Colonic mucosa (tissue), 4 donors: ENCODE data around the gene KCNG2. TPM values are rescaled to one million over a fixed set of nuclear protein-coding genes. Genes with fewer than 3 reads are reported as not detected.

ENCODE experiments used
- DNase-seq: peaks from one replicate; pipeline ENCODE4 v3.0.0-alpha.2; 2020
- H3K27ac ChIP-seq: fragments of 200-600 bp; one replicate; pipeline ENCODE4 v1.8.0; 2021
- H3K27me3 ChIP-seq: fragments of 200-600 bp; one replicate; pipeline ENCODE4 v1.8.0; 2021
- H3K36me3 ChIP-seq: fragments of 200-600 bp; one replicate; pipeline ENCODE4 v1.8.0; 2021
- H3K4me1 ChIP-seq: fragments of 200-600 bp; one replicate; pipeline ENCODE4 v1.8.0; 2021; ENCODE audit warnings: mild to moderate bottlenecking
- H3K4me3 ChIP-seq: fragments of 200-600 bp; one replicate; pipeline ENCODE4 v1.8.0; 2021
- H3K9ac ChIP-seq, 2 donors: one replicate each; pipeline ENCODE4 v1.7.0; 2013; ENCODE audit warnings: control low read depth in 2 of 2, low read depth in 2 of 2, low read length in 2 of 2
- H3K9me3 ChIP-seq: fragments of 200-600 bp; one replicate; pipeline ENCODE4 v1.8.0; 2021
- CTCF ChIP-seq: fragments of 200-600 bp; IDR thresholded peaks from one replicate; pipeline ENCODE4 v1.8.0; 2022; ENCODE audit warnings: antibody characterized with exemption, mild to moderate bottlenecking
- intact Hi-C: fragments of 100-400 bp; cut with DNase I; formaldehyde crosslinking; loops from one replicate; pipeline ENCODE4 v1.14.1; 2022
- total RNA-seq, 2 donors: library from RNA; stranded (reverse); fragmentation: NEBNext Ultra II Directional in 1 of 2; extraction: Animal tissue kit (Norgen Biotek cat#: 25700) in 1 of 2; gene quantifications; one replicate each; pipeline ENCODE4 v1.2.1, GENCODE V29; 2021
- donor health status: healthy.
- donor health status: DM: no; HTN: no; CAD: no.
- donor health status: DM: no; HTN: no; CAD: no.

Gene KCNG2
- total RNA-seq, 2 donors from 2014 or later: 0.32 TPM; not detected in 1

GRCh38 chr18:79788734-79789085 is 9.0 kb upstream of the KCNG2 start:
- peaks cover 12% of the 10 kb centered on the region for H3K27me3 ChIP-seq
- no peaks in the 10 kb centered on the region for H3K36me3 ChIP-seq
- intact Hi-C loops: no loop called here

GRCh38 chr18:79789091-79789891 is 8.4 kb upstream of the KCNG2 start:
- peaks cover 12% of the 10 kb centered on the region for H3K27me3 ChIP-seq
- no peaks in the 10 kb centered on the region for H3K9me3 ChIP-seq
- no peaks in the 10 kb centered on the region for H3K36me3 ChIP-seq
- no peaks in the 10 kb centered on the region for H3K4me1 ChIP-seq
- no peak for DNase-seq
- H3K27ac ChIP-seq: no peak overlapping the region
- H3K9ac ChIP-seq: no peak overlapping the region
- no peak for TF ChIP-seq CTCF
- H3K4me3 ChIP-seq: no peak overlapping the region
- intact Hi-C loops: no loop called here

More at GRCh38 chr18:79788734-79789085, 9.0 kb upstream of the KCNG2 start:
- no peaks in the 10 kb centered on the region for H3K9me3 ChIP-seq
- no peak for DNase-seq
- no peak overlapping the region for H3K4me3 ChIP-seq
- no peak for TF ChIP-seq CTCF
- H3K27ac ChIP-seq: no peak overlapping the region
- H3K4me1 ChIP-seq: no peaks in the 10 kb centered on the region
- no peak overlapping the region for H3K9ac ChIP-seq

GRCh38 chr18:79789901-79790890 is 7.5 kb upstream of the KCNG2 start:
- peaks cover 12% of the 10 kb centered on the region for H3K27me3 ChIP-seq

GRCh38 chr18:79790996-79791972 is 6.5 kb upstream of the KCNG2 start:
- no peak overlapping the region for H3K27ac ChIP-seq

More at GRCh38 chr18:79789901-79790890, 7.5 kb upstream of the KCNG2 start:
- Histone ChIP-seq H3K4me1 (no peaks in the 10 kb centered on the region), H3K36me3 (no peaks in the 10 kb centered on the region), H3K27ac (no peak overlapping the region), H3K9me3 (no peaks in the 10 kb centered on the region), H3K4me3 (no peak overlapping the region), H3K9ac (no peak overlapping the region)
- DNase-seq: no peak
- TF ChIP-seq CTCF: no peak
- intact Hi-C loops: no loop called here

More at GRCh38 chr18:79790996-79791972, 6.5 kb upstream of the KCNG2 start:
- Histone ChIP-seq H3K36me3 (no peaks in the 10 kb centered on the region), H3K4me1 (no peaks in the 10 kb centered on the region), H3K9ac (no peak overlapping the region), H3K9me3 (no peaks in the 10 kb centered on the region), H3K4me3 (no peak overlapping the region), H3K27me3 (peaks cover 12% of the 10 kb centered on the region)
- no peak for TF ChIP-seq CTCF
- no peak for DNase-seq
- intact Hi-C loops: no loop called here
